WTC11 (cell line): ENCODE measurements around the gene ZNF3. TPM values are rescaled to one million over a fixed set of nuclear protein-coding genes. Genes with fewer than 3 reads are reported as not detected.

ENCODE experiments used
- ATAC-seq: fragments of 200-7000 bp; cut with Tn5 transposase; 2 replicates; pipeline ENCODE4 v1.10.0; 2021; ENCODE audit warnings: mild to moderate bottlenecking, moderate library complexity
- CTCF ChIA-PET: fragments of 300-600 bp; sonication (Branson Sonifier 250); formaldehyde crosslinking; loops from one replicate; lab custom pipeline; 2021; ENCODE audit warnings: antibody characterized with exemption; lab: Charles Lee
- POLR2A ChIA-PET: fragments of 350-600 bp; sonication (Branson Sonifier 250); formaldehyde crosslinking; loops from one replicate; lab custom pipeline; 2021; ENCODE audit warnings: antibody characterized with exemption; lab: Charles Lee
- DNase-seq: peaks from one replicate; pipeline ENCODE4 v3.0.0; 2021; ENCODE audit warnings: low spot score
- H3K27ac Mint-ChIP-seq: 2 replicates; pipeline ENCODE4 v1.8.0; 2021; ENCODE audit warnings: mixed read lengths
- H3K27me3 Mint-ChIP-seq: 2 replicates; pipeline ENCODE4 v1.8.0; 2021; ENCODE audit warnings: low read depth, mild to moderate bottlenecking, moderate library complexity, mixed read lengths
- H3K36me3 Mint-ChIP-seq: 2 replicates; pipeline ENCODE4 v1.8.0; 2021; ENCODE audit warnings: mixed read lengths
- H3K4me1 Mint-ChIP-seq: 2 replicates; pipeline ENCODE4 v1.8.0; 2022; ENCODE audit warnings: mixed read lengths
- H3K4me3 Mint-ChIP-seq: 2 replicates; pipeline ENCODE4 v1.8.0; 2021; ENCODE audit warnings: mild to moderate bottlenecking, moderate library complexity, mixed read lengths
- H3K9me3 Mint-ChIP-seq: 2 replicates; pipeline ENCODE4 v1.8.0; 2021; ENCODE audit warnings: mixed read lengths
- ATF1 ChIP-seq: sonication (generic); formaldehyde crosslinking; IDR thresholded peaks from 2 replicates; pipeline ENCODE4 v1.8.1; 2023; ENCODE audit warnings: mild to moderate bottlenecking, moderate library complexity, missing genetic modification reagents
- ATF2 ChIP-seq: sonication (generic); formaldehyde crosslinking; IDR thresholded peaks from 2 replicates; pipeline ENCODE4 v1.8.1; 2022; ENCODE audit warnings: low read depth, missing genetic modification reagents, borderline replicate concordance
- E2F4 ChIP-seq: sonication (generic); formaldehyde crosslinking; IDR thresholded peaks from 2 replicates; pipeline ENCODE4 v1.8.1; 2022; ENCODE audit warnings: low read depth, mild to moderate bottlenecking, moderate library complexity, missing genetic modification reagents, borderline replicate concordance
- E2F5 ChIP-seq: sonication (generic); formaldehyde crosslinking; IDR thresholded peaks from 2 replicates; pipeline ENCODE4 v1.8.1; 2022; ENCODE audit warnings: mild to moderate bottlenecking, moderate library complexity, missing genetic modification reagents
- ERG ChIP-seq: fragments of 250-450 bp; sonication (Bioruptor Pico); IDR thresholded peaks from 2 replicates; pipeline ENCODE4 v1.8.0; 2021; ENCODE audit warnings: mild to moderate bottlenecking
- ESRRA ChIP-seq: sonication (generic); formaldehyde crosslinking; IDR thresholded peaks from 2 replicates; pipeline ENCODE4 v1.8.1; 2022; ENCODE audit warnings: mild to moderate bottlenecking, missing genetic modification reagents, borderline replicate concordance
- GRHL2 ChIP-seq: fragments of 250-450 bp; sonication (Bioruptor Pico); IDR thresholded peaks from 2 replicates; pipeline ENCODE4 v1.8.0; 2022; ENCODE audit warnings: mild to moderate bottlenecking, moderate library complexity; ENCODE audit not compliant: insufficient replicate concordance, severe bottlenecking
- JAZF1 ChIP-seq: fragments of 250-450 bp; sonication (Bioruptor Pico); IDR thresholded peaks from 2 replicates; pipeline ENCODE4 v1.9.0; 2021; ENCODE audit warnings: moderate library complexity, mild to moderate bottlenecking, inconsistent platforms
- NR1H2 ChIP-seq: sonication (generic); formaldehyde crosslinking; IDR thresholded peaks from 2 replicates; pipeline ENCODE4 v1.9.0; 2021; ENCODE audit warnings: mild to moderate bottlenecking, moderate library complexity, missing genetic modification reagents
- PRDM15 ChIP-seq: sonication (generic); formaldehyde crosslinking; IDR thresholded peaks from 2 replicates; pipeline ENCODE4 v1.8.0; 2022; ENCODE audit warnings: missing genetic modification reagents
- RELA ChIP-seq: sonication (generic); formaldehyde crosslinking; IDR thresholded peaks from 2 replicates; pipeline ENCODE4 v1.8.1; 2022; ENCODE audit warnings: missing genetic modification reagents, mild to moderate bottlenecking, borderline replicate concordance
- ZBTB43 ChIP-seq: sonication (generic); formaldehyde crosslinking; IDR thresholded peaks from 2 replicates; pipeline ENCODE4 v1.8.1; 2023; ENCODE audit warnings: mild to moderate bottlenecking, missing genetic modification reagents
- ZNF219 ChIP-seq: sonication (generic); formaldehyde crosslinking; IDR thresholded peaks from 2 replicates; pipeline ENCODE4 v1.8.0; 2023; ENCODE audit warnings: missing genetic modification reagents, mild to moderate bottlenecking, borderline replicate concordance
- ZNF281 ChIP-seq: sonication (generic); formaldehyde crosslinking; IDR thresholded peaks from 2 replicates; pipeline ENCODE4 v1.8.0; 2023; ENCODE audit warnings: mild to moderate bottlenecking, missing genetic modification reagents
- ZNF416 ChIP-seq: fragments of 250-450 bp; sonication (Bioruptor Pico); IDR thresholded peaks from 2 replicates; pipeline ENCODE4 v1.9.0; 2021; ENCODE audit warnings: mild to moderate bottlenecking, inconsistent platforms
- ZNF425 ChIP-seq: fragments of 250-450 bp; sonication (Bioruptor Pico); conservative IDR thresholded peaks from 2 replicates; pipeline ENCODE4 v1.9.0; 2021; ENCODE audit warnings: mild to moderate bottlenecking
- total RNA-seq: library from RNA; stranded (reverse); gene quantifications from 3 replicates; pipeline ENCODE4 v1.2.3, GENCODE V29; 2021

Gene ZNF3
- total RNA-seq, 1 experiment from 2014 or later: 48.3 TPM

- DNase-seq (no peak), ATAC-seq (no peak)
- H3K36me3 Mint-ChIP-seq: peaks cover 44% of the 10 kb centered on the region
- H3K27ac Mint-ChIP-seq: no peak overlapping the region
- H3K9me3 Mint-ChIP-seq: no peaks in the 10 kb centered on the region
- no peak overlapping the region for H3K4me3 Mint-ChIP-seq
- ChIA-PET POLR2A (interaction anchor here (0.5 kb wide), 1 partner anchor 115 kb away, joined by 3 read pairs; no protein-coding TSS in a partner anchor), CTCF (interaction anchor here (1.8 kb wide), 1 partner anchor 43 kb away, joined by 5 read pairs; no protein-coding TSS in a partner anchor)
- no peak for TF ChIP-seq E2F4 (CRISPR knock-in tag)
- TF ChIP-seq ZNF416 (CRISPR knock-in tag): no peak
- no peak for TF ChIP-seq ESRRA
- TF ChIP-seq ATF2 (CRISPR knock-in tag): no peak
- no peak for TF ChIP-seq NR1H2 (CRISPR knock-in tag)
- TF ChIP-seq E2F5 (CRISPR knock-in tag): no peak
- TF ChIP-seq ERG (CRISPR knock-in tag): no peak
- TF ChIP-seq ATF1 (CRISPR knock-in tag): no peak
- no peak for TF ChIP-seq JAZF1 (CRISPR knock-in tag)
- no peak for TF ChIP-seq PRDM15
- no peak for TF ChIP-seq ZNF219 (CRISPR knock-in tag)
- TF ChIP-seq RELA: no peak
- TF ChIP-seq ZNF425 (CRISPR knock-in tag): no peak
- TF ChIP-seq ZNF281: no peak
- no peak for TF ChIP-seq ZBTB43 (CRISPR knock-in tag)
- TF ChIP-seq GRHL2: no peak
- no peaks in the 10 kb centered on the region for H3K27me3 Mint-ChIP-seq
- H3K4me1 Mint-ChIP-seq: peaks cover 10% of the 10 kb centered on the region
Measured at GRCh38 chr7:100022621-100023020, 58.9 kb downstream of the ZNF3 start.
